HG02678 (cell line): Measurements from ENCODE around the gene SEC61A2.

Source experiments
- ATAC-seq: cut with Tn5 transposase; IDR thresholded peaks from one replicate; pipeline ENCODE4 v1.9.1; 2021; ENCODE audit warnings: mild to moderate bottlenecking, moderate library complexity; ENCODE audit not compliant: unreplicated experiment

Gene SEC61A2

DNA sequence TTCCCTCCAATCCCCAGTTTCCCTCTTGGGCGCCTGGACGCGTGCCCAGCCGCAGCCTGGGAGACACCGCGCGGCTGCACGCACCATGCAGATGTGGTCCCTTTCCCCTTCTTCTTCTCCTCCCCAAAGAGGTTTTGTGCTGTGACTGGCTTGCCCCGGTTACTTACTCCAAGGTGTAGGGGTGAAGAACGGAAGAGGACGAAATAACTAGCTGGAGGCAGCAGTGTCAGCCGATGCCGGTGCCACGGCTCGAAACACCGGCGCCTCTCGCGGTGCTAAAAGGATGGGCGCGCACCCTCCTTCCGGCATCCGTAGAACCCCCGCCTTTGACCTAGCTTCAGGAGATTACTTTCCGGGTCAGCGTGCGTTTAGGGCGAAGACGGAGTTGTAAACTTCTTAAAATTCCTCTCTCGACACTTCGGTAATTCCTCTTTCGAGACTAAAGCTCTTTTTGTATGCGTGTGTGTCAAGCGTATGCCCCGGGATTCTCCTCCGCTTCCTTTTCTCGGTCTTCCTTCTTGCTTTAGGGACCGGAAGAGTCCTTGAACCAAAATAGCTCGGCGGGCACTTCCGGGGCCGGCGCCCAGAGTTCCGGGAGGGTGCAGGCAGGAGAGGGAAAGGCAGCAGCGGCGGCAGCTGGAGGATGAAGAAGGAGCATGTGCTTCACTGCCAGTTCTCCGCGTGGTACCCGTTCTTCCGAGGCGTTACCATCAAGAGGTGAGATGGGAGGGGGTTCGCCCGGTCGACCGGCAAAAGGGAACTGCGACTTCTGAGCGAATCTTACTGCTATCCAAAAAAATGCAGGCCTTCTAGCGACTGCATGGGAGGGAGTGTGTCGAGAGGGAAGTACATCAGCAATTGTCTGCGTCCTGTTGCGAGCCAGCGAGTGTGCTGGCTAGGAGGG is 66.4 kb downstream of the SEC61A2 start, which contains the start of the genes CDC123 and NUDT5:
Gene CDC123, plus strand, starts transcription at position 586 of the 904 bp plus-strand sequence. Its CDS starts 58 bp downstream, at position 644.
Gene NUDT5, minus strand, starts transcription at position 289 of the 904 bp plus-strand sequence. CDS start 9,600 bp downstream, outside the sequence.
- ATAC-seq: peak; percentile 94

DNA sequence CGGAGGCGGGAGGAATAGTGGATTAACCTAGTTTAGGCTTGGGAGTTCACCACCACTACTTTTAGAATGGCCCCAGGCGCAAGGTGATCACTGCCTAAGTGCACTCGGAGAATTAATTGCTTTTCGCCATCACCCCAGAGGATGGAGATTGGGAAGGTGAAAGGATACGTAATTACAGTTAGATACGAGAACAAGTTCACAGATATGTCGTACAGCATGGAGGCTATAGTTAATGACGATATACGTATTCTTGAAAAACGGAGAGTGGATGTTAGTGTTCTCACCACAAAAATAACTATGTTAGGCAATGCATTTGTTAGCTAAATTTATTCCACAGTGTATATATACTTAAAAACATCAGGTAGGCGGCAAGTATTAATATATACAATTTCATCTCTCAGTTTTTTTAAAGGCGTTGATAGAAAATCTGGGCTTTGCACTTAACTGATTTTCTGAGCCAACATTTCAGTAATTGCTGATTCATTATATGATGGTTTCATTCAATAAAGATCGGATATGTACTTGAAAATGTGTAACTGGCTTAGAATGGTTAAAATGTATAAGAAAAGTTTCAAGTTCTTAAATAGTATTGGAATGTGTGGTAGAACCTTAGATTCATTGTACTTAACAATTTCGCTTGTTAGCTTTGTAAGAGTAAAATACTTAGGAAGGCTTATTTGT is 67.2 kb downstream of the SEC61A2 start:
- no peak for ATAC-seq

DNA sequence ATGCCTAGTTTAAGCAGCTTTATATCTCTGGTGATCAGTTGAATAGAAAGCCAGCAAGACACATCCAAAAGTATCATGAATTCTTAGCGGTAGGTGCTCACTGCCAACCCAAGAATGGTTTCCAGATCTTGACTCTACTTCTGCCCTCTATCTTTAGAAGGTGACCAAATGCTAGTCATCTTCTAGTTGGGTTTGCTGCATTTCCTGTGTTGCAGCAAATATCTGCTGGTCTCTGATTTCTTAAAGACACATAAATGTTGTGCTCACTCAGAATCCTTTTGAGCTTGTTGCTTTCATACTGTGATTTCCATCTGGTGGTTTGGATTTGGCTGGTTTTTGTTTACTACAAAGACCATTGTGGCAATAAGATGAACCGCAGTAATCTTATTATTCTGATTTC is 68.7 kb downstream of the SEC61A2 start:
- no peak for ATAC-seq

DNA sequence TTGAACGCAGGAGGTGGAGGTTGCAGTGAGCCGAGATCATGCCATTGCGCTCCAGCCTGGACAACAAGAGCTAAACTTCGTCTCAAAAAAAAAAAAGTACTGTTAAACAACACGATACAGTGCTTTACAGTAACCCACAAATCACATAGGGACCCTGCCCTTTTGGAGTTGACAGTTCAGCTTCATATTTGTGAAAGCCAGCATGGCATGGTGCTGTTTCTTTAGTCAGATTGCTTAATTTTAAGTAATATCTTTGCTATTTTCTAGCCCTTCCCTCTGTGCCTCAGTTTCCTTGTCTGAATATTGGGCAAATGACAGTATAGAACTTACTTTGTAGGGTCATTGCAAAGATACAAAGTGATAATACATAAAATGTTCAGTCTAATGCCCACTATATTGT is 71.4 kb downstream of the SEC61A2 start:
- ATAC-seq: no peak

DNA sequence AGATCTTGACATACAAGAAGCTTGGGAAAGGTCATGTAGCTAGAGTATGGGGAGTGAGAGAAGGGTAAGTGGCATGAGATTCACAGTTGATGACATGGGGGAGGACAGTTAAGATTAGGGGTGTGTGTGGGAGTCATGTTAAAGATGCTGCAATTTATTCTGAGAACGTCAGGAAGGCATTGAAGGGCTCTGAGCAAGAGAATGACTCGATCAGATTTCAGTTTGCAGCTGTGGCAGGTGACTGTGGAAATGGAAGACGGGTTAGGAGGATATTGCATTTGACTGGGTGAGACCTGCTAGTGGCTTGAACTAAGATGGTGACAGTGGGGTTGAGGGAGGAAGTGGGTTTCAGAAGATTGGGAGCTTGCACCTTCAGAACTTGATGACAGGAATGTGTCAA is 72.1 kb downstream of the SEC61A2 start:
- ATAC-seq: no peak

DNA sequence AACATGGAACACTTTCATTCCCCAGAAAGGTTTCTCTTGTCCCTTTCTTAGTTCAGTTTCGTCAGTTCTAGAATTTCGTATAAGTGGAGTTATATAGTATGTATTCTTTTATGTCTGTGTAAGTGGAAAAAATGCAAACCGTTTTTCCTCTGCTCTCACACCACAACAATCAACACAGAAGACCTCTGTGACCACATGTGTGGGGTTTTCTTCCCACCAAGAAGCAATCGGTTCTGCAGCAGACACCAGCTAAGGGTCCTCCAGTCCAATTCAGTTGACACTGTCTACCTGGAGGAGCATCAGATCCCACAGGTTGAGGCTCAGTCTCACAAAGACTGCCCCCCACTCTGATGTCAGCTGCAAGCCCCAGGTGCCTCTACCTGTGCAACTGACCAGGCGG is 72.7 kb downstream of the SEC61A2 start:
- no peak for ATAC-seq

DNA sequence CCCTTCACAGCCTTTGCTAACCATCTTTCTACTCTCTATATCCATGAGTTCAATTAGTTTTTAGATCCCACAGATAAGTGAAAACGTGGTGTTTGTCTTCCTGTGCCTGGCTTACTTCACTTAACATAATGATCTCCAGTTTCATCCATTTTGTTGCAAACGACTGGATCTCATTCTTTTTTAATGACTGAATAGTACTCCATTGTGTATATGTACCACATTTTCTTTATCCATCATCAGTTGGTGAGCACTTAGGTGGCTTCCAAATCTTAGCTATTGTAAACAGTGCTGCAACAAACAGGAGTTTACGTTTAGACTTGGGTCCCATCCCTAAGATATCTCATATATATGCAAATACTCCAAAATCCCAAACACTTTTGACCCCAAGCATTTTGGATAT is 75.6 kb downstream of the SEC61A2 start:
- ATAC-seq: no peak

DNA sequence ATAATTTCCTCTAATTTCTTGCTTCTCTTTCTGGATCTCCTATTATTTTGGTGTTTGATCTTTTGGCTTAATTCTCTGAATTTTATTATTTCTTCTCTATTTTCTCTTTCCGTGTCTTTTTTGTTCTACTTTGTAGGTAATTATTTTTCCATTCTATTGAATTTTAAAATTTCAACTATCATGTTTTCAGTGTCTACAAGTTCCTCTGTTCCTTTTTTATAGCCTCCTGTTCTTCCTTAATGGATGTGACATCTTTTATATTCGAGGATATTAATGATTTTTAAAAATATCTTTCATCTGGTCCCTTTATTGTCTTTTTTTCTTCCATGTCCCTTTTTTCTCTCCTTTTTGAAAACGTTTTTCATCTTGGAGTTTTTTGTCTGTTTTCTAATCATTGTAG is 77.6 kb downstream of the SEC61A2 start:
- no peak for ATAC-seq

DNA sequence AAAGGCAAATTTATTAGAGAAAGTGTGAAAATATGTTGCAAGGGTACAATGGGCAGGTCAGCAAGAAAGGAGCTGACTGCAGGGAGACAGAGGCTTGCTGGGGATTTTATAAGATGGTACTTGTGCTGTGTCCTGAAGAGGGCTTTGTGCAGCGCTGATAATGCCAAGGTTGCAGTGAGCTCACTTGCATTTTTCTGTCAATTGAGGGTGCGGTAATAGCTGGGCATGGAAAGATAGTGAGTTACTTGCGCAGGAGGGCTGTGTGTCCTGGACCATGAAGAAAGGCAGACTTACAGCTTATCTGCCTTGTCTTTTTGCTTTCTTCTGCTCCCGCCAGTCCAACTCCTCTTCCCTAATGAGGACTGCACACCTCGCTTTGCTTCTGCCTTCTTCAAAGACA is 79.0 kb downstream of the SEC61A2 start:
- no peak for ATAC-seq

DNA sequence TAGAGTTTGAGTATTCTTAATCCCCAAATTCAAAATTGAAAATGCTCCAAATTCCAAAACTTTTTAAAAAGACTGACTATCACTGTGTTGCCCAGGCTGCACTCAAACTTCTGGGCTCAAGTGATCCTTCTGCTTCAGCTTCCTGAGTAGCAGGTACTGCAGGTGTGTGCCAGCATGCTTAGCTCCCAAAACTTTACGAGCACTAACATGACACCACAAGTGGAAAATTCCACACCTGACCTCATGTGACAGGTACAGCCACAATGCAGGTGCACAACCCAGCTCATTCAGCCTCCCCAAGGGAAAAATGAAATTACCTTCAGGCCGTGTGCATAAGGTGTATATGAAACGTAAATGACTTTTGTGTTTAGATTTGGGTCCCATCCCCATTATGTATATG is 83.0 kb downstream of the SEC61A2 start:
- ATAC-seq: no peak

DNA sequence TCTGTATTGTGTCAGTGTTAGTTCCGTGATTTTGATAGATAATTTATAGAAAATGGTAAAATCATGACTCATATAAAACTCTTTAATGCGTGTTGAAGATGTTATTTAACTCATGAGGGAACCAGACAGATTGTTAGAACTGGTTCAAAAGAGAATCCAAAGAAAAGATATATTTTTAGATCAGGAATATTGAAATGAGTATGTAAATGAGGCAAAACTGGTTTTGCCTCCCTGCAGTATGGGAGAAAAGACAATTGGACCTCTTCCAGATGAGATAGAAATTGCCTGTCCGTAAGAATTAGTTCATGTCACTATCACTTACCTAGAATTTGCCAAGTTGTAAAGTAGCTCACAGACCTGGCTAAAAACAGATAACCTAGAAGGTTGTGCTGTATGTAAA is 84.1 kb downstream of the SEC61A2 start:
- ATAC-seq: no peak

DNA sequence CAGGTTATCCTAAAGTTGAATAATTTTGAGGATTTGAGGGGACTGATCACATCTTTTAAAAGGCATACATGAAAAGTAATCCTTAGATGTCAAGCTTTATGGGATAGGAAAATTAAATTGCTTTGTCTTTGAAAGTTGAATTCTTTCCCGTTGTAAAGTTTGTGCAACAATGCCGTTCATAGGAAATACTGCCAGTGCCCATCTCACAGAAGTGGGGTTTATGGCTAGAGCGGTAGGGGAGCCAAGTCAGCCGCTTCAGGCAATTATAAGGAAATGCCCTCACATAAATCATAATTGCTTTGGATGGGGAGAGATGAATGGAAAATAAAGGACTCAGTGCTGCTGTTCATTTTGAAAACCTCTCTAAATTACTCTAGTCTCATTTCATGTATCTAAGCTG is 84.6 kb downstream of the SEC61A2 start:
- ATAC-seq: no peak

DNA sequence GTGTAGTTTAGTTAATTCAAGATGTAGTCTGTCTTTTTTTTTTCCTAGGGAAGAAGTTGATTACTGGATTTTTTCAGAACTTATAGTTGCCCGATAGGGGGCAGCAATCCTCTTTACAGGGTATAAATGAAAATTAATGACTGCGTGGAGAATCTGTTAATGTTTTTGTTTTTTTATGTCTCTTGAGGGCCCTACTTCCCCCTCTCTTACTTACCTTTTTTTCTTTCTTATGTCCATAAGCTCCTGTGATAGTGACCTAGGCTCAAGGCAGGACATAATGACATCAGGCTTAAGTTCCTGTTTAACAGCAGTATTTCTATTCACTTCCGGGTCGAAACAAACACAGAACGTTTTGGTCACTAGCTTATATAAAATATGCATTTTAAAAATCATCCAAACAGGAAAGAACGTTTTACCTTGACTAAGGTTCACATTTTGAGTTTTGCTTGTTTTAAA is 85.3 kb downstream of the SEC61A2 start:
- ATAC-seq: no peak
